HG03159 (cell line): Measurements from ENCODE around the gene AGXT2.

Experiments
- ATAC-seq: cut with Tn5 transposase; IDR thresholded peaks from one replicate; pipeline ENCODE4 v1.9.1; 2021; ENCODE audit warnings: mild to moderate bottlenecking, moderate library complexity; ENCODE audit not compliant: unreplicated experiment

The AGXT2 gene

DNA sequence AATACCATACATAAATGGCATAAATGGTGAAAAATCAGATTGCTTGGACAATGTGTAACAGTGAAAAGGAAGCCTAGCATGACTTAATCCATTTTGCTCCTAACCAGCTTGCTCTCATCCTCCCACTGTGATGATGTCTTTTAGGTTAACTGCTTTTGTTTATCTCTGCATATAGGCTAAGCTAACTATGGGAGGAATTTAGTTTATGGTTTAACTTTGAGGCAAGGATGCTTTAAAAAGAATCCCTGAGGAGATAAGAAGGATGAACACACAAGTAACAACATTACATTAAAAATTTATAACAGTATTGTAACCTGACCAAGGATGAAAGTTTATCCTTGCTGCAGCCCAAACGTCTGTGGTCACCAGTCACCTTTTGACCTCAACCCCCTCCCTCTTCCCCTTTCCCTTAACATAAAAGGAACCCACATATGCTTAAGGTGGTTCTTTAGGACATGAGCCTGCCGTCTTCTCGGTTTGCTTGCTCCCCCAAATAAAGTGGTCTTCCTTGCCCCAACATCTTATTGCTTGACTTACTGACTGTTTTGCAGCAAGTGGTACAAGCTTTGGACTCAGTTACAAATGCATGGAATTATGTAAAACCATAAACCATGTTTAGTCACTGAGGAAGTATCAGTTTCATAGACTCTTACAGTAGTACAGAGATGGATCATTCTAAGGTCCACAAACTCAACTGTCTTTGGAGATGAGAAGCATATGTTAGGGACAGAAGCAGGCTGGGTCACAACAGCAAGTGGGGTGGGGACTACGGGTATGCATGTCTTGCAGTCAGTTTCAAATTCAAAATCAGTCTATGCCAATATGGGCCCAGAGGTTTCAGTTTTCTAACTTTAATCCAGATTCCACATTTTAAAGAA lies 31.3 kb downstream of the AGXT2 start:
- peak; percentile 96 for ATAC-seq

DNA sequence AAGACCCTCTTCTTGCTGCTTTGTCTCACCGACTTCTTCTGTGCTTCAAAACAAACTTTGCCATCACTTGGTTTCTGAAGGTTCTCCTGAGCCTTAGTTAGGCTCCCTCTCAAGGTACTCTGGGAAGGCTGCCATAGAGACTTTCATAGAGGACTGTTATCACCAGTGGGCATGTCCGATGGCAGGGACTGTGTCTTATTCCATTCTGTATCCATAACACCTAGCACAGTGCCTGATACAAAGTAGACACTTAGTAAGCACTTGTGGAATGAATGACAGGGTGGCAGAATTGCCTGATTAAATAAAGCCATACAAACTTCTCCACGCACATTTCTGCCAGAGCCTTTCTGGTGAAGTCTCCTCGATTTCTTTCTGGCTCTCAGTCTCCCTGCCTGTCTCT lies 32.7 kb downstream of the AGXT2 start:
- ATAC-seq: no peak

DNA sequence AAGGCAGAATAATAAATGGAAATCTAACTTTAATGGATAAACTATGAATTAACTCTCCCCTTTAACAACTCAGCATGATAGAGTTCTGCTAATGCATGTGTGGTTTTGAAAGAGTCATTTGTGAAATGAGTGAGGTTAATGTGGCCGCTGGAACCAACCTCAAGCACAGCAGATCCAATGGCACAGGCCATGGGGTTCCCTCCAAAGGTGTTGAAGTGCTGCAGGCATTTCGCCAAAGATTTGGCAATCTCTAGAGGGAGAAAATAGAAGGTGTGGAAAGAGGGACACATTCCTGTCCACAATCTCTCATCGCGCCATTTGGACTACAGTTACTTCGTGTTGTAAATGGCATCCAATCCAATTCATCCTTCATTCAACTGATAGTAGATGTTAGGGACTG lies 35.0 kb downstream of the AGXT2 start:
- no peak for ATAC-seq

DNA sequence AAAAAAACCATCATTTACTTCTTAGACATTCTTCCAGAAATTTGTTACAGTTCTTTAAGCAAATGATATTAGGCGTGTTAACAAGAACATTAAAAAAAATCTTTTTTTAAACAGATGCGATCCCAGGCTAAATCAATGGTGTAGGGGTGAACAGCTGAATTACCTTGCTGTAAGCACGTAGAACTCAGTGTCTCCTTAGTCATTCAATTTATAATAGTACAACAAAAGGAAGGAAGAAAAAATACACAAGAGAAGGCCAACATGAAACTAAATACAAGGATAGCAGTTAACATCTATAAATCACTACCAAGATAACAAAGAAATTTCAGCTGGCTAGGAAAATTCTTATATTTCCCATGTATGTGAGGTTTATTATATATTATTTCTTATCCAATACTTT lies 35.4 kb downstream of the AGXT2 start:
- no peak for ATAC-seq

DNA sequence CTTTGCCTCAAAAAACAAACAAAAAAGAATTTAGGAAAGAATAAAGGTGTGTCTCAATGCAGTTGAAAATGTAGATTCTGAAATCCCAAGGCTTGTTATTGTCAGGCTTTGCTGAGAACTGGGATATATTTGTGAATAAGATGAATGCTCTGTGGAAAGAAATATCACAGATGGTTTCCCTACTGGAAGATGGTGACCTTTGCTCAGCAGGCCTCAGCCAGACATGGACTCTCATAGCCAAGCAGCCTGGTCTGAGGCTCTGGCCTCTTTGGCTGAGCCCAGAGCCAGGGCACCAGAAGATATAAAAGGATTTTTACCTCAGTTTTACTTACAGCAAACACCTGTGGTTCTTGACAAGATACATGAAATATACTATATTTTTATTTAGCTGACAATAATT lies 37.1 kb downstream of the AGXT2 start:
- no peak for ATAC-seq

DNA sequence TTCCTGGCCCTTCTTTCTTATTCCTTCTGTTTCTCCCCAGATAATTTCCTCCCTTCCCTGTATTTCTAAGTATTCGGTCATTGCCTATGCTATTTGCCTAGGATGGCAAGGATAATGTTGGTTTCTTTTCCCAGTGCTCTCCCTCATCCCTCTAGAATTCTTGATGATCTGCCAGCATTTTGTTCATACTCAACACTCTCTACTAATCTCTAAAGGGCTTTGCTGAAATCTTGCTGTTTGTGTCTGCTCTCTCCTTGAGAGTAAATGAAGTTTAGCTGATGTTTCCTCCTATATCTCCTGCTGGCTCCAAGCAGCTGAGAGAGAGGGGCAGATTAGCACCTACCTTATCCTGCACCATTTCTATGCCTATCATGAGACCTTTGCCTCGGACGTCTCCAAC lies 38.1 kb downstream of the AGXT2 start:
- ATAC-seq: no peak

DNA sequence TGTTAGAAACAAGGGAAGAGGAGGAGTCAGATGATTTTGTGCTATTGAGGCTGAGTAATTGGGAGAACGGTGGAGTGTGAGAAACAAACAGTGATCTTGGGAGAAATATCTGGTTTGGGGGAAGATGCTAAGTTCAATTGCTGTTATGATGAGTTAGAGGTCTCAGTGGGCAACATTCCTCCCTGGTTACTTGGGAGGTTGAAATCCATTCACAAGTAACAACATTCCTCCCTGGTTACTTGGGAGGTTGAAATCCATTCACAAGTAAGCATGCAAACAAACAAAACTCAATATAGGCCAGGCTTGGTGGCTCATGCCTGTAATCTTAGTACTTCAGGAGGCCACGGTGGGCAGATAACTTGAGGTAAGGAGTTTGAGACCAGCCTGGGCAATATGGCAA lies 38.7 kb downstream of the AGXT2 start:
- no peak for ATAC-seq

DNA sequence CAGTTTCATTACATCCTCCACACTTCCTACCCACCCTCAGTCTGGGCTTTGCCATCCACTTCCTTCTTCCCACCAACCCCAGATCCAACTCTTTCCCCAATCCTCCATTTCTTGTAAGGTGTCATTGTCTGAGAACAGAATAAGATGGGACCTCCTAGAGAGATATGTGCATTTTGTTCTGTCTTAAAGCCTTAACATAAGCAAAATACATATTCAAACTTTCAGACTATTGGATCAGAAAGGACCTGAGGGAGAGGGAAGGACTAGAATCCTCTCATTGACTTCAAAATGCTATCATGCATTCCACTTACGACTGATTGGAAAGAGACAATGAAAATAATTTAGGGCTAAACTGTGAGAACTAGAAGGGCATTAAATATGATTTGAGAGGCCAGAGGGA lies 43.0 kb downstream of the AGXT2 start:
- ATAC-seq: no peak

DNA sequence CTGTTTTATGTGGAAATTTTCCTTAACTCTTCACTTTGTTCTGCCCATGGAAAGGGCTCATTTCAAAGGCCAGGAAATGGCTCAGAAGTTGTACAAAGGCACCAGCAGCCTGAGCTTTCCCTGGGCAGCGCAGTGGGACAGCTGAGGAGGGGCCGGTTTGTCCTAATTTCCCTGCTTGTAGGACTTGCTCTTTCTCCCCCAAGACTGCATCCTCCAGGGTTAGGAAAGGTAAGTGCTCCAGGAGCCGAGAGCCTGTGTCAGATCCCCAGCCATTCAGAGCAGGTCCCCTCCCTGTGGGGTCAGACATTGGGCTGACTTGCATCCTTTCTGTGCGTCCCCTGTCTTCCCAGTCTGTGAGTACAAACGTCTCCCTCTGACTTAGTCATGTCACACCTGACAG lies 43.5 kb downstream of the AGXT2 start:
- ATAC-seq: no peak

DNA sequence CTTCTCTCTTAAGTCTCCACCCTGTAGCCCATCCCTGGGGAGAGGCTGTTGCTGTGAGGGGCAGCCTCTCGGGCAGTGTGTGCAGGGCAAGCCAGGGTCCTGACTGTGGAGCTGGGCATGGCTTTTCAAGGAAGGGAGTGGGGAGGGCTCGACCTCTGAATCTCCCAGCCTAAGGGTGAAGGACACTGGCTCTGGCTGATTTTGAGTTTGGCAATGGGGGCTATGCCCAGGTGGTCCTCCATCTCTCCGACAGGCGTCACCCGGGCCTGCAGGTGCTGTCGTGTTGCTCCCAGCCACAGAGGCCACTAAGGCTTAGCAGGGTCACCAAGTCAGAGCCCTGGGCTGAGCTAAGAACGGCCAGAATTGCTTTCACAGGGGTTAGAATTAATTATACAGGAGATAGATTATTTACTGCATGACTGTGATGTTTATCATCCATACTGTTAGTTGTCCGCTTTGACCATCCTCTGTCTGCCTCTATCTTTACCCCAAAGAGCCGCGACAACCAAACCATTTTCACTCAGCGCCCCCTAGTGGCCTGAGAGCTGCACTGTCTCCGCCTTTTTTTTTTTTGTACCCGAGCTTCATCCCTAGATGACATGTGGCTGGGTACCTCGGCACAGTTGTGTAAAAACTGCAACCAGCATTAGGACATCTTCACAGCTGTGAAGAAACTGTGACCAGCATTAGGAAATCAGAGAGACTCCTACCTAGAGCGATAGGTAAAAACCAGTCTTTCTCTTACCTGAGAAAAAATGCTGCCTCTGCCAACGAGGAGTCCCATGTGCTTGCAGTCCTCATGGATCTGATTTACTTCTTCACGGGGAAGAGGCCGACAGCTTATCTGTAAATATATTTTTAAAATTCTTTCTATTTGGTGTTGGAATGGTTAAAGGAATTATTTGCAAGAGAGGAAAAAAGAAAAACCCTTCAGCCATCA lies 44.5 kb downstream of the AGXT2 start:
- peak; percentile 73 for ATAC-seq

DNA sequence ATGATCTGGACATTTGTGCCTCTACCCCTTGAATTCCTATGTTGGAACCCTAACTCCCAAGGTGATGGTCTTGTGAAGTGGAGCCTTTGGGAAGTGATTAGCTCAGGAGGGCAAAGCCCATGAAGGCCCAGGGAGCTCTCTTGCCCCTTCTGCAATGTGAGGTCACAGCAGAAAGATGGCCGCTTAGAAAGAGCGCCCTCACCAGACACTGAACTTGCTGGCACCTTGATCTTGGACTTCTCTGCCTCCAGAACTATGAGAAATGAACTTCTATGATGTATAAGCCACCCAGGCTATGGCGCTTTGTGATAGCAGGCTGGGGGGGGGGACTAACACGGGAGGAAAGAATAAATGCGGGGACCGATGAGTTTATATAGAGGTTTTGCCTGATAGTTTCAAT lies 45.3 kb downstream of the AGXT2 start:
- ATAC-seq: no peak

DNA sequence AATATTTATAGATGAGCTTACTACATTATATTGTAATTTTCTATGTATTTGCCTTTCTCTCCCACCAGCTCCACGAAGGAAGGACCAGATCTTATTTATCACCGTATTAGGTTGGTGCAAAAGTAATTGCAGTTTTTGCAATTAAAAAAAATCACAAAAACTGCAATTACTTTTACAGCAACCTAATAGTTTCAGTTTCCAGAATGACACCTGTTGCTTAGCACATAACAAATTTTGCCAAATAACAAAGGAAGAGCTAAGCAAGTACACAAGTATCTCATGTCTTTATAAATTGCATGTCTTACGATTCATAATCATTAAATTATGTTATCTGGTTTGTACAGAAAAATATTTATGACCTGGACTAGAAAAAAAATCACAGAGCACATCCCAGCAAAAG lies 45.9 kb downstream of the AGXT2 start:
- no peak for ATAC-seq

DNA sequence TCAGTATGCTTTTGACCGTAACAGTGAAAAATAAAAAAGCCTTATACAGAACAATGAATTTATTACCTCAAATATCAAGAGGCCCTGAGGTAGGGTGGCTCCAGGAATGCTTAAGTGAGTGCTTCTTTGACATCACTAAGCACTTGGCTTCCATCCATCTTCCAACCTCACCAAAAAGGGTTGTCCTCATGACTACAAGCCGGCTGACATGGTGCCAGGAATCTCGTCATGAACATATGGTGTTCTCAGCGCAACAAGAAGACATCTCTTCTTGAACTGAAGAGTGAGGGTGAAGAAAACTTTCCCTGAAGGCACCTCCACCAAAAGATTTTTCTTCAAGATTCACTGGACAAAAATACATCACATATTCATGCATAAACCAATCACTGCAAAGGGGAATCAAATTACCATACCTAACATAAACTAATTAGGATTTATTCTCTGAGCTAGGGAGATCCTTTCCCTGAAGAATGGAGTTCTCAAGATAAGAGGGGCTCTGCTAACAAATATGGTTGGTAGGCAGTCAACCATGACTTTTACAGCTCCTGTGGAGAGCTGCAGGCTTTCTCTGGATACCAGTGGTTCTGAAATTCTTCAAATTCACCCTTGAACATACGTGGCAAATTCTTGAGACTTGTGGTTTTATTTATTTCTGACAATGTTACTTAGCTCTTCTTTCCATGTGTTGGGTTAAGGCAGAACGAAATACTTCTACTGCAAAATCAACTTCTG lies 49.5 kb downstream of the AGXT2 start:
- no peak for ATAC-seq

DNA sequence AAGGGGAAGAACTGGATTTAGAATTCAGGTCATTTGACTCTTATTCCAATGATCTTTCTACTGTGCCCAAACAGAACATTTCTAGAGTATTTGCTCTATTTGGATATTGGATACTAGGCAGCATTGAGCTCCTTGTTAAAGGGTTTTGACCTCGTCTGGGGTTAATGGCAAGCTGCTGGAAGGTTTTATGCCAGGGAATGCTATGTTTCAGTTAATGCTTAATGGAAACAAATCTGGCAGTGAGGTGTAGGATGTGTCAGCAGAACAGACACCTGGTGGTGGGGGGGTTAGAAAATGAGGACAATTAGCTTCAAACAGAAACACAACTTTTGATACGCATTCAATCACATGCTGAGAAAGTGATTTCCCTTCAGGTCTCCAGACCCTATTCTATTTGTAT lies 51.5 kb downstream of the AGXT2 start:
- no peak for ATAC-seq

DNA sequence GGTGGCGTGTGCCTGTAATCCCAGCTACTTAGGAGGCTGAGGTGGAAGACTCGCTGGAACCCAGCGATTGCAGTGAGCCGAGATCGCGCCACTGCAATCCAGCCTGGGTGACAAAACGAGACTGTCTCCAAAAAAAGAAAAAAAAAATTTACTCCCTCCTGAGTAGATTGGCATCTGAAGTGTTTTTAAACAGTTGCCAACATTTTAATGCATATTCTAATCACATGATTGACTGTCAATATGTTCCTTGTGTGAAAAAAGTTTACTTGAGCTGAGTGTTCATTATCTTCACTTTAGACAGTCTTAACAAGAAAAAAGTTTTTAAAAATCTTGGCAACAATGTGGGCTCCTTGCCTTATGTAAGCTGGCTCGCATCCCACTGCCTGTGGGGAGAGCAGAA lies 53.8 kb downstream of the AGXT2 start:
- ATAC-seq: no peak

DNA sequence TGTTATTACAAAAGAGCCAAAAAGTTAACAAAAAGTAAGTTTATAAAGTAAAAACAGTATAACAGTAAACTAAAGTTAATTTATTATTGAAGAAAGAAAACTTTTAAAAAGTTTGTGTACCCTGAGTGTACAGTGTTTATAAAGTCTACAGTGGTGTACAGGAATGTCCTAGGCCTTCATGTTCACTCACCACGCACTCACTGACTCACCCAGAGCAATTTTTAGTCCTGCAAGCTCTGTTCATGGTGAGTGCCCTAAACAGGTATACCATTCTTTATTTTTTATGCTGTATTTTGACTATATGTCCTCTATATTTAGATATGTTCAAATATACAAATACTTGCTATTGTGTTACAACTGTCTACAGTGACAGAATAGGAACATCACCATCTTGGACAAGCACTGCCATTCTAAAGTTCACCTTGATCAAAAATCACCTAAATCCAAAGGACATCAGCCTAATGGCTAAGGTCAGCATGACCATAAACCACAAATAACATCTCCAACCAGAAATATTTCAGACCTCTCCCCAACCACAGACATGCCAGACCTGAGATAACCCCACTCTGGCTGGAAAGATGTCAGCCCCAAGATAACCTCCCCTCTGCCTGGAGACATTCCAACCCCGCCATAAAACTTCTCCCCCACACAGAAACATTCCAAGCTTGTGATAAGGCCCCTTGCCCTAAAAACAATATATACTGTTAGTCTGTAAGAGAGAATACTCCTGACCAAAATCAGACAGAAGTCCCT lies 56.1 kb downstream of the AGXT2 start:
- ATAC-seq: no peak

DNA sequence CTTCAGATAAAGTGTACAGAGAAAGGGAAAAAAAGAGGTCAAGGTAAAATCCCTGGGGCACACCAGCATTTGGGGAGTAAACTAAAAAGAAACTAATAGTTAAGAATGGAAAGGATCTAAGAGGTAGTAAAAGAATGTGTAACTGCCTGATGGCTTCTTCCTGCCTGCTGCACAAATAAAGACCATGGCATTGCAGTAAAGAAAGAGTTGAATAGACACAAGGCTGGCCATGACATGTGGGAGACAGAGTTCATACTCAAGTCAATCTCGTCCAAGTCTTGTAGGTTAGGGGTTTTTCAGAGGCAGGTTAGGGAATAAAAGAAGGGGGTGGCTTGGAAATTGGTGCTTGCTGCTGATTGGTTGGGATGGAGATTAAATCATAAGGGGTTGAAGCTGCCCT lies 60.8 kb downstream of the AGXT2 start:
- no peak for ATAC-seq

DNA sequence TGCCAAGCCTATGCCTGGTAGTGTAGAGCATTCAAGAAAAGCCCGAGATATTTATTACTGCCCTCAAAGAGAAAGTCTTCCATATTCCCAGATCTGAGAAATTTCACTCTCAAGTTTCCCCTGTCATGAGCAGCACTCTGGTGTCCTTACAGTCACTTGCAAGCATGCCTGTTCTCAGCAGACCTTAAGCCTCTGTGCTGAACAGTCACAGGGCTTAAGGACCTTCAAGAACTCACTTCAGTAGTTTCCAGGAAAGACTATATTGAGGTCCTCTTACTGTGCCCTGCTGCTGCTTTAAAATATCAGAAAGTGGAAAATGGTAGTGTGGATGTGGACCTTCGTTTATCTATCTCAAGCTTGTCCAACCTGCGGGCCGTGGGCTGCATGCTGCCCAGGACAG lies 64.9 kb downstream of the AGXT2 start:
- ATAC-seq: no peak

DNA sequence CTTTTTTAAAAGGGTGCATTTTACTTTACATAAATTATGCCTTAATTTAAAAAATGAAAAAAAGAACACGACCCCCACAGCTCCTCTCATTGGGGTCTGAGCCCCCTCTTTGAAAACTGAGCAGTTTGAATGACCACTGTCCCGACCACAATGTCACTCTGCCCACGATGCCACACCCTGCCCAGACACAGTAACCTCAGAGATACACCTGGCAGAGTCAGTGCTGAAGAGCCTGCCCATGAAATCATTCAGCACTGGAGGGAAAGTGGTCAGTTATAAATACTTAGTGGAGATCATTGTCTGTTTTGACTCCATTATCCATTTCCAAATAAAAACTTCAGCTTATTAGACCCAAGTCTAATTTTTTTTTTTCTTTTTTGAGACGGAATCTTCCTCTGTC lies 69.1 kb downstream of the AGXT2 start:
- ATAC-seq: no peak

DNA sequence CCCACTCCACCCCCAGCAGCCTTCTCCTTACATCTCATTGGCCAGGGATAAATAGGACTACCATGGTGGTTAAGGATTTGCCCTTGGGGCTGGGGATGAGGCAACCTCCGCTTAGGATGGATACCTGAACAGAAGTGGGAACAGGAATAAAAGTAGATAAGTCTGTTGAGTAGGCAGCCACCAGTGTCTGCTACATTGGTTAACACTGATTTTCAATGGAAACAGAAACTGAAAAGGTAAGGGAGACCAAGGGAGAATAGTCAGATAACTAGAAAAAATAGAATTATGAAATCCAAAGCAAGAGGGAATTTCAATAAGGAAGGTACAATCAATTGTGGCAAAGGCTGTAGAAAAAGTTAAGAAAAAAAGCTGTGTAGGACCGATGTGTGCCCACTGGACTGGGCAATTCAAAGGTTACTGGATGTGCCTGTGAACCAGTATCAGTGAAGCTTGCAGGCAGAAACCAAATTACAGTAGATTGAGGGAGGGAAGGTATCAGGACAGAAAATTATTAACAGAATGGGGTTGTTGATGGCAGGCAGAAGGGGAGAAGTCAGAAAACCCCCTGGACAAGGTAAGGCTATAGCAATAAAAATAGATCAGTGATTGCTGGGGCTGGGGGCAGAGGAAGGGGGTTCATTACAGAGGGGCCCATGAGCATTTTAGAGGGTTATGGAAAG lies 69.7 kb downstream of the AGXT2 start:
- peak; percentile 94 for ATAC-seq
